ENCODE data around the gene PTCSC3.

DNA sequence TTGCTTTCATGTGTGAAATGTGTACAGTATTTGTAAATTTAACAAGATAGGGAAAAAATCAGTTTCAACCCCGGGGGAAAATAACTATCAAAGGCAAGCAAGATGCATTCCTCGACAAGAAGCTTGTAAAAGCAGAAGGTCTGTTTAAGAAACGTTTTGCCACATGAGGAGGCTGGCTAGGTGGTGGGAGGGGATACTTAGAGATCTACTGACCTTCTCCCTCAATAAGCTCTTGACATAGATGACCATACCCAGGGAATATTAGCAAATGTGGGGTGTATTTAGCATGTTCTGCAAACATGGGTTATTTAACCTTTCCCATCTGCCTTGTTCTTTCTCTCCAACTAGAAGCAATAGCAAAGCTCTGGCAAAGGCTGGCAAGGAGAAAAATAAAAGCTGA, 4.9 kb downstream of the PTCSC3 start:
- TF ChIP-seq SNIP1 (IDR thresholded peaks at IDR 0.05; ENCODE audit: low read depth), result no peak
- TF ChIP-seq, protein P1, sequence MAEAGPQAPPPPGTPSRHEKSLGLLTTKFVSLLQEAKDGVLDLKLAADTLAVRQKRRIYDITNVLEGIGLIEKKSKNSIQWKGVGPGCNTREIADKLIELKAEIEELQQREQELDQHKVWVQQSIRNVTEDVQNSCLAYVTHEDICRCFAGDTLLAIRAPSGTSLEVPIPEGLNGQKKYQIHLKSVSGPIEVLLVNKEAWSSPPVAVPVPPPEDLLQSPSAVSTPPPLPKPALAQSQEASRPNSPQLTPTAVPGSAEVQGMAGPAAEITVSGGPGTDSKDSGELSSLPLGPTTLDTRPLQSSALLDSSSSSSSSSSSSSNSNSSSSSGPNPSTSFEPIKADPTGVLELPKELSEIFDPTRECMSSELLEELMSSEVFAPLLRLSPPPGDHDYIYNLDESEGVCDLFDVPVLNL (CRISPR knock-in tag; IDR thresholded peaks at IDR 0.05; ENCODE audit: low read depth), result no peak
- no peak for TF ChIP-seq FOXJ2 (tag; IDR thresholded peaks at IDR 0.05)
- TF ChIP-seq POLR2A (conservative IDR thresholded peaks at IDR 0.05), result no peak
- no peak for TF ChIP-seq ERF (CRISPR knock-in tag; IDR thresholded peaks at IDR 0.05)
- TF ChIP-seq ZNF431 (CRISPR knock-in tag; IDR thresholded peaks at IDR 0.05), result no peak

Measured in K562 (cell line).